HG03469 (cell line): Measurements from ENCODE around the gene PLA2G1B.

Experiments
- ATAC-seq: cut with Tn5 transposase; IDR thresholded peaks from one replicate; pipeline ENCODE4 v1.9.1; 2021; ENCODE audit warnings: mild to moderate bottlenecking, moderate library complexity, moderate number of reproducible peaks; ENCODE audit not compliant: unreplicated experiment

Gene PLA2G1B

DNA sequence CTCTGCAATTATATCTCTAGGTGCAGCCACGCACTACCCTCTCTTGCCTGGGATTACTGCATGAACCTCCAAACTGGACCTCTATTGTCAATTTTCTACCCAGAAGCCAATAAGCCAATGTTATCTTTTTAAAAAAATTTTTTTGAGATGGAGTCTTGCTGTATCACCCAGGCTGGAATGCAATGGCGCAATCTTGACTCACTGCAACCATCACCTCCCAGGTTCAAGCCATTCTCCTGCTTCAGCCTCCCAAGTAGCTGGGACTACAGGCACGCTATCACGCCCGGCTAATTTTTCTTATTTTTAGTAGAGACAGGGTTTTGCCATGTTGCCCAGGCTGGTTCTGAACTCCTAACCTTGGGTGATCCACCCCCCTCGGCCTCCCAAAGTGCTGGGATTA lies 50.8 kb downstream of the PLA2G1B start:
- ATAC-seq: no peak
